ENCODE data around the gene ANKRD45.
"Not testable (repeated sequence)": the region's sequence is repeated elsewhere in the genome, so short reads cannot be mapped to it uniquely, and the experiment has no call there.

The ANKRD45 gene

GRCh38 chr1:173608503-173609216, 61.0 kb downstream of the ANKRD45 start:
- no peak for TF ChIP-seq CTCF (IDR thresholded peaks at IDR 0.05; ENCODE audit: borderline replicate concordance, insufficient read depth, low read depth, low read length)

GRCh38 chr1:173603056-173603591, 66.5 kb downstream of the ANKRD45 start, which contains the start of gene SLC9C2:
Gene SLC9C2, minus strand, starts transcription at chr1:173603072. Its CDS starts 1,296 bp downstream, at chr1:173601776.
- TF ChIP-seq CTCF (IDR thresholded peaks at IDR 0.05; ENCODE audit: borderline replicate concordance, insufficient read depth, low read depth, low read length): no peak
- H3K4me3 ChIP-seq (ENCODE audit: low read depth, low read length): no peak within 1 kb of the TSS

More at GRCh38 chr1:173608503-173609216, 61.0 kb downstream of the ANKRD45 start:
- no peak overlapping the region for H3K4me3 ChIP-seq (ENCODE audit: low read depth, low read length)

- TF ChIP-seq CTCF (IDR thresholded peaks at IDR 0.05; ENCODE audit: borderline replicate concordance, insufficient read depth, low read depth, low read length): no peak
- H3K4me3 ChIP-seq (ENCODE audit: low read depth, low read length): no peak overlapping the region
Observed at GRCh38 chr1:173601588-173601987, 68.1 kb downstream of the ANKRD45 start.

GRCh38 chr1:173596097-173596825, 73.4 kb downstream of the ANKRD45 start:
- no peak for TF ChIP-seq CTCF (IDR thresholded peaks at IDR 0.05; ENCODE audit: borderline replicate concordance, insufficient read depth, low read depth, low read length)
- no peak overlapping the region for H3K4me3 ChIP-seq (ENCODE audit: low read depth, low read length)

GRCh38 chr1:173591138-173591537, 78.5 kb downstream of the ANKRD45 start:
- H3K4me3 ChIP-seq (ENCODE audit: low read depth, low read length): not testable (repeated sequence)

- no peak overlapping the region for H3K4me3 ChIP-seq (ENCODE audit: low read depth, low read length)
Observed at GRCh38 chr1:173590557-173590956, 79.1 kb downstream of the ANKRD45 start.

More at GRCh38 chr1:173590557-173590956, 79.1 kb downstream of the ANKRD45 start:
- no peak for TF ChIP-seq CTCF (IDR thresholded peaks at IDR 0.05; ENCODE audit: borderline replicate concordance, insufficient read depth, low read depth, low read length)

Measured in GM12875 (cell line).